Measurements from ENCODE around the gene PDZD7. TPM values are rescaled to one million over a fixed set of nuclear protein-coding genes. Genes with fewer than 3 reads are reported as not detected.

PDZD7 gene
- total and polyA plus RNA-seq, 12 donors: 0.13 to 0.66 (median 0.22) TPM; not detected in 1

GRCh38 chr10:101063548-101064414 lies 32.9 kb upstream of the PDZD7 start:
- Histone ChIP-seq H3K4me3 (peak overlapping the region in 8 of 10 donors; percentile 52 to 90 (median 74)), H3K27ac (peak overlapping the region in 8 of 10 donors; percentile 92 to 99 (median 98)), H3K27me3 (peaks cover 0 to 62% (median 0%) of the 10 kb centered on the region in 7 donors), H3K9me3 (no peaks in the 10 kb centered on the region), H3K36me3 (no peaks in the 10 kb centered on the region), H3K4me1 (peaks cover 13 to 77% (median 69%) of the 10 kb centered on the region in 9 donors)
- intact Hi-C loops (cut with DNase I): loop anchor here in 2 of 10 donors (5.0 to 10.0 kb wide), 3 partner anchors 66 to 79 kb away; partner anchors contain the start of gene LZTS2 (in 2 of the 2)
- WGBS, 2 donors: 39 to 51% methylated on average over 15 of the region's 15 CpGs
- TF ChIP-seq CTCF (IDR thresholded peaks at IDR 0.05): no peak
- no peak for ATAC-seq
- DNase-seq: peak in 1 of 2 donors; percentile 42

- DNase-seq: no peak
- 10 to 12% methylated on average over 19 of the region's 19 CpGs for WGBS, 2 donors
- H3K4me1 ChIP-seq: peaks cover 13 to 77% (median 69%) of the 10 kb centered on the region in 9 donors
- peak overlapping the region in 9 of 10 donors; percentile 52 to 90 (median 76) for H3K4me3 ChIP-seq
- H3K9me3 ChIP-seq: no peaks in the 10 kb centered on the region
- ATAC-seq: no peak
- intact Hi-C loops (cut with DNase I): loop anchor here in 2 of 10 donors (5.0 to 10.0 kb wide), 3 partner anchors 66 to 79 kb away; partner anchors contain the start of gene LZTS2 (in 2 of the 2)
- H3K36me3 ChIP-seq: no peaks in the 10 kb centered on the region
- TF ChIP-seq CTCF (IDR thresholded peaks at IDR 0.05): no peak
- peak overlapping the region; percentile 92 to 99 (median 98) for H3K27ac ChIP-seq
- H3K27me3 ChIP-seq: peaks cover 0 to 62% (median 0%) of the 10 kb centered on the region in 7 donors
Measured at GRCh38 chr10:101063050-101063525, 32.2 kb upstream of the PDZD7 start.

GRCh38 chr10:101062232-101063049 lies 31.5 kb upstream of the PDZD7 start:
- ATAC-seq (peak in 2 of 8 donors; percentile 9 to 12), DNase-seq (peak; percentile 50 to 66)
- intact Hi-C loops (cut with DNase I): loop anchor here in 2 of 10 donors (5.0 to 10.0 kb wide), 3 partner anchors 65 to 80 kb away; partner anchors contain the start of gene LZTS2 (in 2 of the 2)
- 4 to 5% methylated on average over 54 to 63 of the region's 63 CpGs for WGBS, 2 donors
- peak; percentile 30 to 78 (median 55) for TF ChIP-seq CTCF (IDR thresholded peaks at IDR 0.05)
- Histone ChIP-seq H3K36me3 (no peaks in the 10 kb centered on the region), H3K27me3 (peaks cover 0 to 60% (median 0%) of the 10 kb centered on the region in 7 donors), H3K9me3 (no peaks in the 10 kb centered on the region), H3K27ac (peak overlapping the region; percentile 92 to 99 (median 98)), H3K4me1 (peaks cover 13 to 74% (median 63%) of the 10 kb centered on the region in 9 donors), H3K4me3 (peak overlapping the region; percentile 22 to 90 (median 74))

All from heart right ventricle (tissue), 16 donors.